ENCODE data around the gene PHF19. TPM values are rescaled to one million over a fixed set of nuclear protein-coding genes. Genes with fewer than 3 reads are reported as not detected.

The PHF19 gene
- total and polyA plus RNA-seq, 3 experiments from 2014 or later: 8.3 to 214 (median 206) TPM

GRCh38 chr9:120807607-120808379 lies 69.2 kb downstream of the PHF19 start:
- H3K4me3 Mint-ChIP-seq: no peak overlapping the region
- no peaks in the 10 kb centered on the region for H3K27me3 ChIP-seq (ENCODE audit: insufficient read depth, low read length, poor library complexity, severe bottlenecking)
- H3K36me3 ChIP-seq (ENCODE audit: insufficient read depth, low read length): no peaks in the 10 kb centered on the region
- ChIA-PET POLR2A (no interaction called here), CTCF (no interaction called here)
- no peaks in the 10 kb centered on the region for H3K27me3 Mint-ChIP-seq
- H3K4me1 ChIP-seq (ENCODE audit: insufficient read depth, low read length): no peaks in the 10 kb centered on the region
- H3K9me3 ChIP-seq (ENCODE audit: low read length): peaks cover 17% of the 10 kb centered on the region
- DNase-seq: no peak
- H3K4me1 Mint-ChIP-seq: no peaks in the 10 kb centered on the region
- peaks cover 14 to 57% (median 21%) of the 10 kb centered on the region in 3 donors for H3K36me3 Mint-ChIP-seq
- peaks cover 38 to 55% (median 45%) of the 10 kb centered on the region in 5 donors for H3K9me3 Mint-ChIP-seq
- no peak overlapping the region for H3K27ac Mint-ChIP-seq
- no peak overlapping the region for H3K4me3 ChIP-seq (ENCODE audit: low read length)
- H3K27ac ChIP-seq (ENCODE audit: low read depth, low read length): no peak overlapping the region

Other genes with a start within 250 kb of the PHF19 start
- 1 to 10 TPM; 6.9 to 7.0 TPM for gene MEGF9, start 162.7 kb downstream of the PHF19 start, total RNA-seq
- 3.9 TPM for gene MEGF9, start 162.7 kb downstream of the PHF19 start, polyA plus RNA-seq
- gene FBXW2, start 83.8 kb downstream of the PHF19 start, total RNA-seq: 10 to 100 TPM; 73.2 to 73.4 TPM
- gene FBXW2, start 83.8 kb downstream of the PHF19 start, polyA plus RNA-seq: 39.3 TPM
- 10 to 100 TPM; 60.9 to 63.7 TPM for gene PSMD5, start 34.3 kb downstream of the PHF19 start, total RNA-seq
- gene PSMD5, start 34.3 kb downstream of the PHF19 start, polyA plus RNA-seq: 21.1 TPM
- gene TRAF1, start 49.6 kb upstream of the PHF19 start, total RNA-seq: 100 to 1,000 TPM; 316 to 322 TPM
- gene TRAF1, start 49.6 kb upstream of the PHF19 start, polyA plus RNA-seq: 12.1 TPM
- gene C5, start 173.1 kb upstream of the PHF19 start, total RNA-seq: 1 to 10 TPM; 1.1 to 1.3 TPM
- not detected for gene C5, start 173.1 kb upstream of the PHF19 start, polyA plus RNA-seq
- gene CNTRL, start 197.8 kb upstream of the PHF19 start, total RNA-seq: 10 to 100 TPM; 59.4 to 62.8 TPM
- gene CNTRL, start 197.8 kb upstream of the PHF19 start, polyA plus RNA-seq: 24.6 TPM